ENCODE data around the gene TTC28. TPM values are rescaled to one million over a fixed set of nuclear protein-coding genes. Genes with fewer than 3 reads are reported as not detected.
"Not testable (repeated sequence)": the region's sequence is repeated elsewhere in the genome, so short reads cannot be mapped to it uniquely, and the experiment has no call there.

Gene TTC28
- polyA plus RNA-seq, 12 donors: 20.5 to 38.3 (median 28.6) TPM

- DNase-seq: no peak
Observed at GRCh38 chr22:28607795-28608194, 71.8 kb downstream of the TTC28 start.

- no peak for DNase-seq
Observed at GRCh38 chr22:28604966-28605761, 74.5 kb downstream of the TTC28 start.

- DNase-seq: no peak
Observed at GRCh38 chr22:28601915-28602314, 77.7 kb downstream of the TTC28 start.

- DNase-seq: peak; percentile 62
Observed at GRCh38 chr22:28600546-28601143, 79.0 kb downstream of the TTC28 start.

GRCh38 chr22:28599693-28600092, 79.9 kb downstream of the TTC28 start:
- no peak for DNase-seq

GRCh38 chr22:28597665-28598064, 82.0 kb downstream of the TTC28 start:
- no peak for DNase-seq

- peak; percentile 65 for DNase-seq
Observed at GRCh38 chr22:28594797-28595462, 84.7 kb downstream of the TTC28 start.

- no peak for DNase-seq
Observed at GRCh38 chr22:28594076-28594796, 85.4 kb downstream of the TTC28 start.

GRCh38 chr22:28593299-28593698, 86.3 kb downstream of the TTC28 start:
- DNase-seq: no peak

- DNase-seq: no peak
Observed at GRCh38 chr22:28589102-28589750, 90.4 kb downstream of the TTC28 start.

- DNase-seq: no peak
Observed at GRCh38 chr22:28585324-28585723, 94.3 kb downstream of the TTC28 start.

- DNase-seq: peak; percentile 43
Observed at GRCh38 chr22:28582806-28583205, 96.8 kb downstream of the TTC28 start.

- no peak for DNase-seq
Observed at GRCh38 chr22:28581016-28581415, 98.6 kb downstream of the TTC28 start.

GRCh38 chr22:28576162-28576561, 103.5 kb downstream of the TTC28 start:
- no peak for DNase-seq

- no peak for DNase-seq
Observed at GRCh38 chr22:28574159-28574788, 105.4 kb downstream of the TTC28 start.

- no peak for DNase-seq
Observed at GRCh38 chr22:28570696-28571373, 108.8 kb downstream of the TTC28 start.

- DNase-seq: not testable (repeated sequence)
Observed at GRCh38 chr22:28568974-28569373, 110.7 kb downstream of the TTC28 start.

- no peak for DNase-seq
Observed at GRCh38 chr22:28568099-28568498, 111.5 kb downstream of the TTC28 start.

GRCh38 chr22:28566920-28567499, 112.6 kb downstream of the TTC28 start:
- DNase-seq: not testable (repeated sequence)

GRCh38 chr22:28563636-28564035, 116.0 kb downstream of the TTC28 start:
- DNase-seq: no peak
